ENCODE results near the gene HSD3B2. TPM values are rescaled to one million over a fixed set of nuclear protein-coding genes. Genes with fewer than 3 reads are reported as not detected.

The HSD3B2 gene
- total RNA-seq, 1 experiment from 2014 or later, result not detected

GRCh38 chr1:119391749-119392148 is 23.2 kb upstream of the HSD3B2 start:
- Histone ChIP-seq H2AFZ (ENCODE audit: low read length) (no peak overlapping the region), H3K4me2 (ENCODE audit: insufficient read depth, insufficient read length, low read length) (no peak overlapping the region), H3K56ac (ENCODE audit: insufficient read length, low read depth, low read length) (no peak overlapping the region), H3K18ac (ENCODE audit: insufficient read length, low read depth, low read length) (no peak overlapping the region), H3K9me3 (ENCODE audit: control insufficient read depth, low read depth, low read length) (no peaks in the 10 kb centered on the region), H2BK15ac (ENCODE audit: low read depth, low read length) (no peak overlapping the region), H3K27ac (ENCODE audit: insufficient read length, low read depth, low read length) (no peak overlapping the region), H3K23ac (ENCODE audit: insufficient read length, low read depth, low read length) (no peak overlapping the region), H2BK120ac (ENCODE audit: low read depth, low read length, poor library complexity, severe bottlenecking) (no peak overlapping the region), H3K23me2 (ENCODE audit: insufficient read length, low read depth, low read length, poor library complexity, severe bottlenecking) (no peaks in the 10 kb centered on the region), H3K4ac (ENCODE audit: low read depth, low read length) (no peak overlapping the region), H3K9ac (ENCODE audit: extremely low read depth, insufficient read length, low read length) (no peak overlapping the region), H3K27me3 (ENCODE audit: insufficient read depth, low read length) (no peaks in the 10 kb centered on the region), H3K79me2 (ENCODE audit: insufficient read depth, low read length) (no peaks in the 10 kb centered on the region), H4K20me1 (ENCODE audit: control insufficient read depth, insufficient read depth, insufficient read length) (no peaks in the 10 kb centered on the region), H3K79me1 (ENCODE audit: insufficient read depth, low read depth, low read length, poor library complexity, severe bottlenecking) (no peaks in the 10 kb centered on the region), H3T11ph (ENCODE audit: low read length) (no peak overlapping the region), H3K14ac (ENCODE audit: insufficient read depth, low read length) (no peak overlapping the region), H2BK12ac (ENCODE audit: insufficient read length, low read depth, low read length) (no peak overlapping the region), H4K8ac (replicated peaks; ENCODE audit: insufficient read length, low read depth, low read length) (no peak overlapping the region), H4K91ac (ENCODE audit: insufficient read length, low read depth, low read length) (no peak overlapping the region), H2BK20ac (ENCODE audit: low read depth, low read length, poor library complexity, severe bottlenecking) (no peak overlapping the region), H2AK5ac (ENCODE audit: insufficient read length, low read length) (no peak overlapping the region), H3K4me1 (ENCODE audit: insufficient read depth, low read length) (peaks cover 7% of the 10 kb centered on the region; the same call in 1 of the 2 replicates), H4K5ac (ENCODE audit: insufficient read length, low read depth, low read length) (no peak overlapping the region), H2BK5ac (ENCODE audit: insufficient read length, low read length) (no peak overlapping the region)
- Mint-ChIP-seq H3K36me3 (ENCODE audit: insufficient read depth in 1 of 3, low read depth in 3 of 3) (no peaks in the 10 kb centered on the region), H3K4me3 (no peak overlapping the region), H3K27ac (no peak overlapping the region; a peak in 1 of 7 replicates), H3K27me3 (ENCODE audit: low read depth) (peaks cover 2% of the 10 kb centered on the region; the same call in 1 of the 2 replicates), H3K4me1 (peaks cover 14% of the 10 kb centered on the region in 2 experiments), H3K9me3 (no peaks in the 10 kb centered on the region)
- WGBS (ENCODE audit: extremely low coverage, insufficient read length, low lambda C conversion rate), result no CpG with 5 or more reads among the region's 3 CpGs
- DNase-seq, result no peak
- TF ChIP-seq CTCF (conservative IDR thresholded peaks at IDR 0.05), result no peak
